Loucy (cell line): ENCODE data around the gene CENPU.

Experiments
- CTCF ChIP-seq: fragments of 200-600 bp; sonication (generic); conservative IDR thresholded peaks from 2 replicates; pipeline ENCODE4 v1.5.1; 2014; ENCODE audit warnings: mild to moderate bottlenecking, antibody characterized with exemption, low read length
- EZH2phosphoT487 ChIP-seq: fragments of 200-600 bp; IDR thresholded peaks from 2 replicates; pipeline ENCODE4 v1.6.1; 2018; ENCODE audit warnings: antibody characterized with exemption, mild to moderate bottlenecking, moderate library complexity, borderline replicate concordance

GRCh38 chr4:184769141-184769765 is 35.4 kb upstream of the CENPU start:
- TF ChIP-seq CTCF (no peak), EZH2phosphoT487 (no peak)
